Mesendoderm (in vitro differentiated cells): Measurements from ENCODE around the gene INSYN2B.

Experiments used
- DNase-seq: peaks from one replicate; pipeline ENCODE4 v3.0.0; 2013
- H2AK5ac ChIP-seq: 2 replicates; pipeline ENCODE4 v1.6.1; 2013; ENCODE audit warnings: low read length, inconsistent platforms
- H2BK120ac ChIP-seq: 2 replicates; pipeline ENCODE4 v1.6.1; 2013; ENCODE audit warnings: low read depth, mild to moderate bottlenecking, low read length, moderate library complexity, mixed read lengths
- H2BK15ac ChIP-seq: replicated peaks from 2 replicates; pipeline ENCODE4 v1.6.1; 2013; ENCODE audit warnings: low read depth, mild to moderate bottlenecking, moderate library complexity
- H2BK5ac ChIP-seq: 2 replicates; pipeline ENCODE4 v1.6.1; 2013; ENCODE audit warnings: low read length, inconsistent platforms
- H3K18ac ChIP-seq: 2 replicates; pipeline ENCODE4 v1.6.1; 2013; ENCODE audit warnings: mild to moderate bottlenecking, low read length, mixed read lengths
- H3K23ac ChIP-seq: one replicate; pipeline ENCODE4 v1.6.1; 2013; ENCODE audit warnings: low read length
- H3K27ac ChIP-seq: 2 replicates; pipeline ENCODE4 v1.5.1; 2013; ENCODE audit warnings: low read depth, mild to moderate bottlenecking, inconsistent platforms, low read length, moderate library complexity
- H3K27me3 ChIP-seq: 2 replicates; pipeline ENCODE4 v1.6.1; 2013; ENCODE audit warnings: low read length, control low read depth, mild to moderate bottlenecking, inconsistent platforms; ENCODE audit not compliant: insufficient read depth, poor library complexity
- H3K36me3 ChIP-seq: 2 replicates; pipeline ENCODE4 v1.6.1; 2013; ENCODE audit warnings: low read length, inconsistent platforms; ENCODE audit not compliant: control insufficient read depth, insufficient read depth
- H3K4ac ChIP-seq: one replicate; pipeline ENCODE4 v1.6.1; 2013; ENCODE audit warnings: low read depth, mild to moderate bottlenecking, low read length, moderate library complexity
- H3K4me1 ChIP-seq: 2 replicates; pipeline ENCODE4 v1.6.1; 2013; ENCODE audit warnings: low read depth, low read length, inconsistent platforms; ENCODE audit not compliant: control insufficient read depth
- H3K4me2 ChIP-seq: 2 replicates; pipeline ENCODE4 v1.6.1; 2013; ENCODE audit warnings: low read length
- H3K4me3 ChIP-seq: 2 replicates; pipeline ENCODE4 v1.5.1; 2013; ENCODE audit warnings: mild to moderate bottlenecking, low read length
- H3K56ac ChIP-seq: one replicate; pipeline ENCODE4 v1.6.1; 2013; ENCODE audit warnings: low read length
- H3K79me1 ChIP-seq: 2 replicates; pipeline ENCODE4 v1.6.1; 2013; ENCODE audit warnings: low read length, inconsistent platforms
- H3K79me2 ChIP-seq: 2 replicates; pipeline ENCODE4 v1.6.1; 2013; ENCODE audit warnings: mild to moderate bottlenecking, low read length; ENCODE audit not compliant: control insufficient read depth, insufficient read depth
- H3K9ac ChIP-seq: 2 replicates; pipeline ENCODE4 v1.6.1; 2013; ENCODE audit warnings: low read length, inconsistent platforms
- H4K5ac ChIP-seq: one replicate; pipeline ENCODE4 v1.6.1; 2013; ENCODE audit warnings: low read length
- H4K8ac ChIP-seq: one replicate; pipeline ENCODE4 v1.6.1; 2013; ENCODE audit warnings: low read depth, mild to moderate bottlenecking, control low read depth, low read length, moderate library complexity
- WGBS: extraction: QIAGEN DNeasy Blood & Tissue Kit; methylation state at CpG from one replicate; pipeline ENCODE4 v1.1.7; 2013; ENCODE audit warnings: low lambda C conversion rate, missing lambda C conversion rate; ENCODE audit not compliant: insufficient coverage; ENCODE audit errors: extremely low coverage; 5-methylcytosine and 5-hydroxymethylcytosine counted together

INSYN2B gene

GRCh38 chr5:169897481-169897880 is 82.8 kb downstream of the INSYN2B start:
- no peak overlapping the region for H2BK120ac ChIP-seq
- H3K27ac ChIP-seq, result no peak overlapping the region

DNA sequence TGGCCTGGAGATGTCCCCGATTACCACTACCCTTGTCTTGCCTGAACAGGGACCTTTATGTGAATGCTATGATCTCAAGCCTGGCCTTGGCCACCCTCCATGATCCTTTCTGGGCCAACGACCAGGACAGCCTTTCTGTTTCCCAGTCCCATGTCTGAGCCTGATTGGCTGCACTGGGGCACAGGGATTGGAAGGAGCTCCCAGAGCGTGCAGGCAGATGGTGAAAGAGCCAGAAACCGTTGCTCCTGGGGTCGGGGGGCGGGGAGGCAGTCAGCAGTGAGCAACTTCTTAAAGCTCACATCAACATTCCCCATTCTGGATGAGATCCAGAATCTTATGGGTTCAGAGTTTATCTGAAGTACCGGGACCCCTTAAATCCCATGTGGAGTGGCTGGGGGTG is 84.4 kb downstream of the INSYN2B start:
- Histone ChIP-seq H2AK5ac (no peak overlapping the region), H3K18ac (no peak overlapping the region), H3K4me1 (no peaks in the 10 kb centered on the region), H4K5ac (no peak overlapping the region), H2BK15ac (no peak overlapping the region), H3K36me3 (no peaks in the 10 kb centered on the region), H3K56ac (no peak overlapping the region), H2BK5ac (no peak overlapping the region), H3K9ac (no peak overlapping the region), H4K8ac (no peak overlapping the region), H3K4me3 (no peak overlapping the region), H3K79me2 (no peaks in the 10 kb centered on the region), H3K23ac (no peak overlapping the region), H3K4me2 (no peak overlapping the region), H3K27me3 (no peaks in the 10 kb centered on the region), H3K4ac (no peak overlapping the region), H3K79me1 (no peaks in the 10 kb centered on the region), H2BK120ac (no peak overlapping the region), H3K27ac (no peak overlapping the region)
- DNase-seq, result no peak
- WGBS, result no CpG with 5 or more reads among the region's 7 CpGs

More at GRCh38 chr5:169897481-169897880, 82.8 kb downstream of the INSYN2B start:
- Histone ChIP-seq H4K5ac (no peak overlapping the region), H3K56ac (no peak overlapping the region), H3K36me3 (no peaks in the 10 kb centered on the region), H3K4me2 (no peak overlapping the region), H3K9ac (no peak overlapping the region), H3K4me1 (no peaks in the 10 kb centered on the region), H3K79me1 (no peaks in the 10 kb centered on the region), H4K8ac (no peak overlapping the region), H3K27me3 (no peaks in the 10 kb centered on the region), H2AK5ac (no peak overlapping the region), H2BK5ac (no peak overlapping the region), H3K18ac (no peak overlapping the region), H3K4me3 (no peak overlapping the region), H3K23ac (no peak overlapping the region), H3K4ac (no peak overlapping the region), H3K79me2 (no peaks in the 10 kb centered on the region), H2BK15ac (no peak overlapping the region)
- no peak for DNase-seq
- WGBS, result no CpG with 5 or more reads among the region's 4 CpGs

GRCh38 chr5:169893571-169893970 is 86.7 kb downstream of the INSYN2B start:
- Histone ChIP-seq H3K4me1 (no peaks in the 10 kb centered on the region), H2AK5ac (no peak overlapping the region), H2BK120ac (no peak overlapping the region), H3K36me3 (no peaks in the 10 kb centered on the region), H3K27me3 (no peaks in the 10 kb centered on the region), H3K23ac (no peak overlapping the region), H2BK5ac (no peak overlapping the region), H4K8ac (no peak overlapping the region), H3K4me3 (no peak overlapping the region), H3K56ac (no peak overlapping the region), H3K79me2 (no peaks in the 10 kb centered on the region), H3K18ac (no peak overlapping the region), H3K4me2 (no peak overlapping the region), H4K5ac (no peak overlapping the region), H2BK15ac (no peak overlapping the region), H3K79me1 (no peaks in the 10 kb centered on the region), H3K27ac (no peak overlapping the region), H3K9ac (no peak overlapping the region), H3K4ac (no peak overlapping the region)
- WGBS, result no CpG with 5 or more reads among the region's 2 CpGs
- DNase-seq, result no peak

DNA sequence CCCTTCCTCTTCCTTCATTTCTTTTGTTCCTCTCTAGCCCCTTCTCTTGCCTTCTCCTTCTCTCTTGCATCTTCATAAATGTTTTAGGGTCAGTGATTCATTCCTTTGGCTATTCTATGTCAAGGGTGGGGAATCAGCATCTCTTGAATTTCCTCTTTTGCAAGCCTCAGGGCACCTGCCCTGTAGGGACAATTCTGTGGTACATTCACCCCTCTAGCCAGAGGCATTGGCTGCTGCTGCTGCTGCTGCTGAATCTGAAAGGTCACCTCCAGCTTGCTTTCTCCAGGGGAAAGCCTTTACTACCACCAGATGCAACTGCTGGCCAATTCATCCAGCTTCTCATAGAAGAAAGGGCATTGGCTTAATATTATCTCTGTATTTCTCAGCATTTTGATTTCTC is 87.3 kb downstream of the INSYN2B start:
- no peaks in the 10 kb centered on the region for H3K27me3 ChIP-seq
- no peak overlapping the region for H4K5ac ChIP-seq
- H3K56ac ChIP-seq, result no peak overlapping the region
- H2BK120ac ChIP-seq, result no peak overlapping the region
- no peak overlapping the region for H2BK15ac ChIP-seq
- no peaks in the 10 kb centered on the region for H3K36me3 ChIP-seq
- no peak overlapping the region for H4K8ac ChIP-seq
- H2AK5ac ChIP-seq, result no peak overlapping the region
- no peak overlapping the region for H3K9ac ChIP-seq
- no peaks in the 10 kb centered on the region for H3K4me1 ChIP-seq
- no peaks in the 10 kb centered on the region for H3K79me2 ChIP-seq
- H3K4me3 ChIP-seq, result no peak overlapping the region
- no peak overlapping the region for H3K4ac ChIP-seq
- no peak overlapping the region for H3K23ac ChIP-seq
- no peak for DNase-seq
- H2BK5ac ChIP-seq, result no peak overlapping the region
- H3K18ac ChIP-seq, result no peak overlapping the region
- H3K79me1 ChIP-seq, result no peaks in the 10 kb centered on the region
- H3K4me2 ChIP-seq, result no peak overlapping the region
- no peak overlapping the region for H3K27ac ChIP-seq

GRCh38 chr5:169889572-169889971 is 90.7 kb downstream of the INSYN2B start:
- DNase-seq, result no peak
- Histone ChIP-seq H3K4ac (no peak overlapping the region), H3K27me3 (no peaks in the 10 kb centered on the region), H3K36me3 (no peaks in the 10 kb centered on the region), H3K4me1 (no peaks in the 10 kb centered on the region), H3K56ac (no peak overlapping the region), H3K79me2 (no peaks in the 10 kb centered on the region), H3K4me2 (no peak overlapping the region), H3K79me1 (no peaks in the 10 kb centered on the region), H3K27ac (no peak overlapping the region), H4K8ac (no peak overlapping the region), H2BK120ac (no peak overlapping the region), H4K5ac (no peak overlapping the region), H3K4me3 (no peak overlapping the region), H3K18ac (no peak overlapping the region), H2BK5ac (no peak overlapping the region), H2AK5ac (no peak overlapping the region), H2BK15ac (no peak overlapping the region), H3K23ac (no peak overlapping the region), H3K9ac (no peak overlapping the region)
- no CpG with 5 or more reads among the region's 4 CpGs for WGBS

- Histone ChIP-seq H3K4me2 (no peak overlapping the region), H3K79me1 (no peaks in the 10 kb centered on the region), H3K4ac (no peak overlapping the region), H2BK5ac (no peak overlapping the region), H3K9ac (no peak overlapping the region), H3K36me3 (no peaks in the 10 kb centered on the region), H2BK15ac (no peak overlapping the region), H4K5ac (no peak overlapping the region), H3K18ac (no peak overlapping the region), H3K27me3 (no peaks in the 10 kb centered on the region), H2BK120ac (no peak overlapping the region), H3K4me3 (no peak overlapping the region), H3K27ac (no peak overlapping the region), H3K79me2 (no peaks in the 10 kb centered on the region), H4K8ac (peak overlapping the region; percentile 39), H3K23ac (no peak overlapping the region), H2AK5ac (no peak overlapping the region), H3K56ac (no peak overlapping the region), H3K4me1 (no peaks in the 10 kb centered on the region)
- no peak for DNase-seq
- no CpG with 5 or more reads among the region's 4 CpGs for WGBS
These were observed 93.6 kb downstream of the INSYN2B start for GRCh38 chr5:169886677-169887076.
